ENCODE measurements around the gene ATP6V0E1. TPM values are rescaled to one million over a fixed set of nuclear protein-coding genes. Genes with fewer than 3 reads are reported as not detected.
A peak's percentile ranks its signal among the peaks of the same experiment; 100 is the strongest.
"Not testable (repeated sequence)": the region's sequence is repeated elsewhere in the genome, so short reads cannot be mapped to it uniquely, and the experiment has no call there.

The ATP6V0E1 gene
- total and polyA plus RNA-seq, 11 donors, result 127 to 242 (median 204) TPM

- H3K27ac ChIP-seq, result peak overlapping the region in 1 of 12 donors; percentile 51
- TF ChIP-seq POLR2A (IDR thresholded peaks at IDR 0.05) (no peak), CTCF (IDR thresholded peaks at IDR 0.05) (no peak)
- H3K27me3 ChIP-seq, result no peaks in the 10 kb centered on the region
- DNase-seq (no peak), ATAC-seq (no peak)
- peaks cover 0 to 4% (median 0%) of the 10 kb centered on the region in 9 donors for H3K36me3 ChIP-seq
- intact Hi-C loops (cut with DNase I), result no loop called here
- no peak overlapping the region for H3K4me3 ChIP-seq
- peaks cover 0 to 49% (median 31%) of the 10 kb centered on the region in 12 donors for H3K4me1 ChIP-seq
- 63 to 75% (median 65%) methylated on average over 7 of the region's 7 CpGs for WGBS, 4 donors
- no peaks in the 10 kb centered on the region for H3K9me3 ChIP-seq
These were observed 86.1 kb downstream of the ATP6V0E1 start for GRCh38 chr5:173069671-173070070.

GRCh38 chr5:173075137-173075843 is 91.7 kb downstream of the ATP6V0E1 start:
- peaks cover 0 to 1% (median 0%) of the 10 kb centered on the region in 9 donors for H3K36me3 ChIP-seq
- 71 to 79% (median 75%) methylated on average over 5 of the region's 5 CpGs for WGBS, 4 donors
- H3K27me3 ChIP-seq, result no peaks in the 10 kb centered on the region
- ATAC-seq (no peak), DNase-seq (no peak)
- no peak overlapping the region for H3K27ac ChIP-seq
- no peaks in the 10 kb centered on the region for H3K9me3 ChIP-seq
- intact Hi-C loops (cut with DNase I), result no loop called here
- TF ChIP-seq CTCF (IDR thresholded peaks at IDR 0.05) (no peak), POLR2A (IDR thresholded peaks at IDR 0.05) (no peak)
- no peak overlapping the region for H3K4me3 ChIP-seq
- peaks cover 0 to 42% (median 21%) of the 10 kb centered on the region in 12 donors for H3K4me1 ChIP-seq

GRCh38 chr5:173075970-173076369 is 92.4 kb downstream of the ATP6V0E1 start:
- intact Hi-C loops (cut with DNase I), result no loop called here
- peaks cover 0 to 44% (median 26%) of the 10 kb centered on the region in 12 donors for H3K4me1 ChIP-seq
- ATAC-seq, result no peak

GRCh38 chr5:173076471-173076870 is 92.9 kb downstream of the ATP6V0E1 start:
- H3K27me3 ChIP-seq; H3K9me3 ChIP-seq; H3K4me3 ChIP-seq; DNase-seq; H3K27ac ChIP-seq; intact Hi-C loops (cut with DNase I); ATAC-seq: not testable (repeated sequence)
- Histone ChIP-seq H3K36me3 (peaks cover 0 to 13% (median 10%) of the 10 kb centered on the region in 9 donors), H3K4me1 (peaks cover 0 to 46% (median 27%) of the 10 kb centered on the region in 12 donors)
- WGBS, 4 donors, result 93 to 97% (median 96%) methylated on average over 4 of the region's 4 CpGs

More at GRCh38 chr5:173075970-173076369, 92.4 kb downstream of the ATP6V0E1 start:
- TF ChIP-seq CTCF (IDR thresholded peaks at IDR 0.05), result no peak
- no peak for TF ChIP-seq POLR2A (IDR thresholded peaks at IDR 0.05)
- no peaks in the 10 kb centered on the region for H3K9me3 ChIP-seq
- H3K36me3 ChIP-seq, result peaks cover 0 to 8% (median 5%) of the 10 kb centered on the region in 9 donors
- H3K27me3 ChIP-seq, result no peaks in the 10 kb centered on the region
- no peak overlapping the region for H3K4me3 ChIP-seq
- no peak overlapping the region for H3K27ac ChIP-seq
- no peak for DNase-seq
- WGBS, 4 donors, result 93 to 96% (median 95%) methylated on average over 5 of the region's 5 CpGs
